GM12878 (cell line): ENCODE results near the gene SGO1.

Experiments
- ATF3 ChIP-seq: IDR thresholded peaks from 2 replicates; pipeline ENCODE4 v1.6.1; 2011; ENCODE audit warnings: low read depth, mild to moderate bottlenecking, low read length, moderate library complexity, borderline replicate concordance; ENCODE audit errors: extremely low read depth
- CTCF ChIP-seq, 3 experiments: IDR thresholded peaks in 2 of 3; conservative IDR thresholded peaks in 1 of 3; 2 replicates each; pipeline ENCODE4 v1.5.1; 2011; ENCODE audit warnings: low read depth in 3 of 3, low read length in 3 of 3, mild to moderate bottlenecking in 3 of 3, control low read depth in 2 of 3, moderate library complexity in 2 of 3, inconsistent platforms in 1 of 3, mixed read lengths in 1 of 3; ENCODE audit not compliant: control insufficient read depth in 2 of 3, insufficient read depth in 1 of 3; ENCODE audit errors: extremely low read depth in 1 of 3
- EZH2 ChIP-seq: IDR thresholded peaks from 2 replicates; pipeline ENCODE4 v1.6.1; 2012; ENCODE audit warnings: low read depth, mild to moderate bottlenecking, control low read depth, inconsistent platforms, low read length, borderline replicate concordance; ENCODE audit not compliant: control insufficient read depth

DNA sequence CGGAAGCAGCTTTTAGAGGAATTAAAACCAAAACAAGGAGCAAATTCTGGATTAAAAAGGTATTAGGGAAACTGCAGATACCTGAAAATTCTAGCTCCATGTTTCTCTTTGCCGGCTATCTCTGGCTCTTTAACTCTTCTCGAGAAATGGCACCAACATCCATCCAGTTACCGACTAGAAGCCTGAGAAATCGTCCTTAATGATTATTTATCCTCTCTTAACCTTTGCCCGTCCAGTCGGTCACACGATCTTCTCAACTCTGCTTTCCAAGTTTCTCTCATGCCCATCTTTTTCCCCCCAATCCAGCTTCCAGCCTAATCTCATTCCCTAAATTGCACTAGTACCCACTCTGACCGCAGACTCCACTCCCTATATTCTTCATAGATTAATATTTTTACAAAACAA lies 596 bp upstream of the SGO1 start:
- TF ChIP-seq ATF3 (no peak), EZH2 (no peak), CTCF (IDR thresholded peaks at IDR 0.05 in 2 of 3, conservative IDR thresholded peaks at IDR 0.05 in 1 of 3; ENCODE audit: control insufficient read depth in 2 of 3, extremely low read depth in 1 of 3, insufficient read depth in 1 of 3, low read depth in 3 of 3, low read length in 3 of 3) (no peak)
